ENCODE measurements around the gene AGBL1. TPM values are rescaled to one million over a fixed set of nuclear protein-coding genes. Genes with fewer than 3 reads are reported as not detected.

The AGBL1 gene
- polyA plus RNA-seq, 2 of the 4 experiments (the other 2 are of a cell fraction), result not detected

- TF ChIP-seq PBX3 (IDR thresholded peaks at IDR 0.05) (no peak), SREBF2 (IDR thresholded peaks at IDR 0.05) (no peak), POLR2A (IDR thresholded peaks at IDR 0.05; ENCODE audit: low read length) (no peak), RARB (CRISPR knock-in tag; IDR thresholded peaks at IDR 0.05) (no peak), GATA3 (IDR thresholded peaks at IDR 0.05; ENCODE audit: borderline replicate concordance) (no peak), RCOR1 (IDR thresholded peaks at IDR 0.05; ENCODE audit: low read depth, low read length) (no peak), RFX5 (IDR thresholded peaks at IDR 0.05) (no peak), JUN (IDR thresholded peaks at IDR 0.05) (no peak), HOXB5 (CRISPR knock-in tag; IDR thresholded peaks at IDR 0.05) (no peak), BHLHE40 (IDR thresholded peaks at IDR 0.05; ENCODE audit: low read depth, low read length) (no peak), NFE2L2 (conservative IDR thresholded peaks at IDR 0.05; ENCODE audit: low read length) (no peak), ZNF302 (CRISPR knock-in tag; IDR thresholded peaks at IDR 0.05) (no peak), NPAS2 (CRISPR knock-in tag; IDR thresholded peaks at IDR 0.05; ENCODE audit: borderline replicate concordance) (no peak), FOXS1 (CRISPR knock-in tag; IDR thresholded peaks at IDR 0.05) (no peak), CEBPB (IDR thresholded peaks at IDR 0.05) (no peak), ZFP36 (IDR thresholded peaks at IDR 0.05; ENCODE audit: borderline replicate concordance, partially characterized antibody) (no peak)
- ATAC-seq, result no peak
- Histone ChIP-seq H3K9me3 (no peaks in the 10 kb centered on the region), H3K4me3 (no peak overlapping the region), H3K4me2 (no peak overlapping the region), H3K27ac (no peak overlapping the region), H3K4me1 (no peaks in the 10 kb centered on the region)
- ChIA-PET CTCF (no interaction called here), POLR2A (interaction anchor here (0.6 kb wide), 1 partner anchor 189 kb away, joined by 3 read pairs; no protein-coding TSS in a partner anchor)
- no peak for DNase-seq (ENCODE audit: low read depth in 1 of 2, low spot score in 1 of 2)
- no peak for FAIRE-seq
- 2% methylated on average over 2 of the region's 2 CpGs for WGBS (ENCODE audit: missing lambda C conversion rate)
These were observed 753.9 kb downstream of the AGBL1 start for GRCh38 chr15:86833595-86833994.

GRCh38 chr15:86834115-86834863 lies 754.6 kb downstream of the AGBL1 start:
- POLR2A ChIA-PET, result no interaction called here
- WGBS (ENCODE audit: missing lambda C conversion rate), result 3% methylated on average over 7 of the region's 7 CpGs
- ATAC-seq, result no peak
- Histone ChIP-seq H3K9me3 (no peaks in the 10 kb centered on the region), H3K27ac (no peak overlapping the region), H3K4me2 (no peak overlapping the region), H3K4me3 (no peak overlapping the region), H3K4me1 (no peaks in the 10 kb centered on the region)
- CTCF ChIA-PET, result no interaction called here
- FAIRE-seq, result no peak
- TF ChIP-seq MAX (IDR thresholded peaks at IDR 0.05), result no peak
- DNase-seq (ENCODE audit: low read depth in 1 of 2, low spot score in 1 of 2), result no peak

- no peak overlapping the region for H3K4me2 ChIP-seq
- H3K27ac ChIP-seq, result no peak overlapping the region
- no peak overlapping the region for H3K4me3 ChIP-seq
- TF ChIP-seq ZSCAN20 (CRISPR knock-in tag; IDR thresholded peaks at IDR 0.05) (no peak), CBX2 (IDR thresholded peaks at IDR 0.05; ENCODE audit: borderline replicate concordance, low read depth) (no peak), HDAC2 (IDR thresholded peaks at IDR 0.05) (no peak), TFCP2L1 (CRISPR knock-in tag; IDR thresholded peaks at IDR 0.05) (no peak), ESRRA (IDR thresholded peaks at IDR 0.05; ENCODE audit: borderline replicate concordance, low read length) (no peak), REST (IDR thresholded peaks at IDR 0.05) (no peak), USF2 (IDR thresholded peaks at IDR 0.05) (no peak), RNF2 (IDR thresholded peaks at IDR 0.05; ENCODE audit: borderline replicate concordance, low read depth) (no peak), RFX5 (IDR thresholded peaks at IDR 0.05) (no peak), HOXB13 (CRISPR knock-in tag; IDR thresholded peaks at IDR 0.05; ENCODE audit: low read depth) (no peak), HOXB5 (CRISPR knock-in tag; IDR thresholded peaks at IDR 0.05) (no peak)
- under 1% methylated on average over 4 of the region's 4 CpGs for WGBS (ENCODE audit: missing lambda C conversion rate)
- DNase-seq (ENCODE audit: low read depth in 1 of 2, low spot score in 1 of 2), result no peak
- ChIA-PET CTCF (no interaction called here), POLR2A (no interaction called here)
- no peak for ATAC-seq
- H3K4me1 ChIP-seq, result no peaks in the 10 kb centered on the region
- no peak for FAIRE-seq
- no peaks in the 10 kb centered on the region for H3K9me3 ChIP-seq
These were observed 757.8 kb downstream of the AGBL1 start for GRCh38 chr15:86837294-86838061.

Data from A549 (cell line).